Gastroesophageal sphincter (tissue), 4 donors: ENCODE data around the gene FXYD6. TPM values are rescaled to one million over a fixed set of nuclear protein-coding genes. Genes with fewer than 3 reads are reported as not detected.

Experiments
- ATAC-seq: fragments of 150-250 bp; one replicate; pipeline ENCODE4 v1.9.1; 2016; ENCODE audit warnings: mild to moderate bottlenecking, moderate library complexity
- H3K27ac ChIP-seq, 4 donors: fragments of 200-600 bp; sonication (generic) in 3 of 4; 1 replicate in 3 of 4; 2 replicates in 1 of 4; pipeline ENCODE4 v1.5.1; 2016 to 2019
- H3K27me3 ChIP-seq: fragments of 200-600 bp; sonication (generic); one replicate; pipeline ENCODE4 v1.5.1; 2019
- H3K36me3 ChIP-seq, 2 donors: fragments of 200-600 bp; sonication (generic); one replicate each; pipeline ENCODE4 v1.5.1; 2019; ENCODE audit warnings: control low read depth in 1 of 2
- H3K4me1 ChIP-seq, 3 donors: fragments of 200-600 bp; sonication (generic); 1 replicate in 2 of 3; 2 replicates in 1 of 3; pipeline ENCODE4 v1.5.1; 2016 to 2019; ENCODE audit warnings: control low read depth in 2 of 3
- H3K4me3 ChIP-seq, 2 donors: fragments of 200-600 bp; sonication (generic); one replicate each; pipeline ENCODE4 v1.5.1; 2019; ENCODE audit warnings: mild to moderate bottlenecking in 1 of 2, moderate library complexity in 1 of 2
- H3K9me3 ChIP-seq, 3 donors: fragments of 200-600 bp; sonication (generic); one replicate each; pipeline ENCODE4 v1.5.1; 2017 to 2019; ENCODE audit warnings: control low read depth in 2 of 3
- EP300 ChIP-seq: sonication (generic); formaldehyde crosslinking; IDR thresholded peaks from one replicate; pipeline ENCODE4 v1.6.1; 2017; ENCODE audit warnings: antibody characterized with exemption, mild to moderate bottlenecking
- POLR2A ChIP-seq, 2 donors: fragments of 450-650 bp; IDR thresholded peaks; one replicate each; pipeline ENCODE4 v1.6.1; 2017; ENCODE audit warnings: antibody characterized with exemption in 2 of 2, mild to moderate bottlenecking in 2 of 2, moderate library complexity in 1 of 2
- POLR2AphosphoS5 ChIP-seq: sonication (generic); formaldehyde crosslinking; IDR thresholded peaks from one replicate; pipeline ENCODE4 v1.6.1; 2017; ENCODE audit warnings: antibody characterized with exemption
- WGBS, 2 donors: methylation state at CpG; one replicate each; pipeline ENCODE4 v1.1.5; 2018; ENCODE audit warnings: low coverage in 1 of 2; 5-methylcytosine and 5-hydroxymethylcytosine counted together
- total RNA-seq, 4 donors: library from RNA; depleted of rRNA; stranded (reverse); fragments of >200 nt; gene quantifications; one replicate each; pipeline ENCODE4 v1.1.0, GENCODE V29; 2016
- TF ChIP-seq, protein P1 (sequence below), 4 experiments: fragments of 200-600 bp in 2 of 4; fragments of 450-650 bp in 2 of 4; sonication (generic) in 1 of 4; IDR thresholded peaks; one replicate each; pipeline ENCODE4 v1.5.1; 2017 to 2019; ENCODE audit warnings: antibody characterized with exemption in 4 of 4, mild to moderate bottlenecking in 2 of 4, moderate library complexity in 2 of 4

The FXYD6 gene
- total RNA-seq, 4 donors from 2014 or later, result 28.6 to 76.7 (median 74.4) TPM

- no peak overlapping the region for H3K4me3 ChIP-seq
- no peak overlapping the region for H3K27ac ChIP-seq
- no peak for TF ChIP-seq POLR2A (IDR thresholded peaks at IDR 0.05)
- ATAC-seq, result no peak
- no peaks in the 10 kb centered on the region for H3K9me3 ChIP-seq
- H3K36me3 ChIP-seq, result no peaks in the 10 kb centered on the region
- no peaks in the 10 kb centered on the region for H3K27me3 ChIP-seq
- H3K4me1 ChIP-seq, result peaks cover 0 to 10% (median 5%) of the 10 kb centered on the region in 3 donors
- WGBS, 2 donors, result 80 to 100% methylated on average over 2 to 5 of the region's 14 CpGs
Observed at GRCh38 chr11:117903505-117904382, 27.3 kb upstream of the FXYD6 start.

DNA sequence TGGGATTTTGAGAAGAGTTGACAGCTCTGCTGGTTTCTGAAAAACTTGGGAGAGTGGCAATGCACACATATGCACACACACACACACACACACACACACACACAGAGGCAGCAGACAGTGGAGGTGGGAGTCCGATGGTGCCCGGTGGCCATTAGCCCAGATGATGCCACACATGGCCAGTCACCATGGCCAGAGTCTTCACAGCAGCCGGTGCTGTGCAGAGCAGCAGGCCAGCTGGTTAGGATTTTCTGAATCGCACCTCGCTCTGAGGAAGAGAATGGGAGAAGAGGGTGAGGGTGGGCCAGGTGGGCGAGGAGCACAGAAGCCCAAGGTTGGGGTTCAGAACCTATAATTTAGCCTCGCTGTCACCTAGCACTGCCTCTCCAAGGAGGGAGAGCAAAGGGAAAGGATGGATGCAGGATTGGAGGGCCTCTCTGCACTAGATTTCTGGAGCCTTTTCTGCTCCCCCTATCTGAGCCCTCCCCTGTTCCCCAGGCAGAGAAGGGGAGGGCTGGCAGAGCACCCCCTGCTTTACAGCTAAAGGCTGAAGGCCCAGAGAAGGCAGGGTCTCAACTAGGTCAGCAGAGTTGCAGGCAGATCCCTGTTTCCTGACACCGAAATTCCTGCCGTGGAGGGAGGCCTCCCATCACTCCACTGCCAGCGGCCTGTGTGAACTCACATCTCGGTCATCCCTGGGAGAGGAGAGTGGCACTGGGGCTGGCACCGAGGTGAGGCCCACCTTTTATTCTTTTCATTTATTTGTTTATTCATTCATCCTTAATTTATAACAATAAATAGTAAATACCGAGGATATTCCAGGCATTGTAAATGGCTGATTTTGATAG is 25.8 kb upstream of the FXYD6 start:
- H3K9me3 ChIP-seq, result no peaks in the 10 kb centered on the region
- no peaks in the 10 kb centered on the region for H3K27me3 ChIP-seq
- no peak for TF ChIP-seq POLR2A (IDR thresholded peaks at IDR 0.05)
- TF ChIP-seq POLR2AphosphoS5, result no peak
- TF ChIP-seq, protein P1, sequence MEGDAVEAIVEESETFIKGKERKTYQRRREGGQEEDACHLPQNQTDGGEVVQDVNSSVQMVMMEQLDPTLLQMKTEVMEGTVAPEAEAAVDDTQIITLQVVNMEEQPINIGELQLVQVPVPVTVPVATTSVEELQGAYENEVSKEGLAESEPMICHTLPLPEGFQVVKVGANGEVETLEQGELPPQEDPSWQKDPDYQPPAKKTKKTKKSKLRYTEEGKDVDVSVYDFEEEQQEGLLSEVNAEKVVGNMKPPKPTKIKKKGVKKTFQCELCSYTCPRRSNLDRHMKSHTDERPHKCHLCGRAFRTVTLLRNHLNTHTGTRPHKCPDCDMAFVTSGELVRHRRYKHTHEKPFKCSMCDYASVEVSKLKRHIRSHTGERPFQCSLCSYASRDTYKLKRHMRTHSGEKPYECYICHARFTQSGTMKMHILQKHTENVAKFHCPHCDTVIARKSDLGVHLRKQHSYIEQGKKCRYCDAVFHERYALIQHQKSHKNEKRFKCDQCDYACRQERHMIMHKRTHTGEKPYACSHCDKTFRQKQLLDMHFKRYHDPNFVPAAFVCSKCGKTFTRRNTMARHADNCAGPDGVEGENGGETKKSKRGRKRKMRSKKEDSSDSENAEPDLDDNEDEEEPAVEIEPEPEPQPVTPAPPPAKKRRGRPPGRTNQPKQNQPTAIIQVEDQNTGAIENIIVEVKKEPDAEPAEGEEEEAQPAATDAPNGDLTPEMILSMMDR (IDR thresholded peaks at IDR 0.05), result no peak
- TF ChIP-seq EP300, result no peak
- H3K4me3 ChIP-seq, result no peak overlapping the region
- ATAC-seq, result no peak
- 80 to 87% methylated on average over 6 to 8 of the region's 13 CpGs for whole genome bisulfite sequencing, 2 donors
- no peak overlapping the region for H3K27ac ChIP-seq
- no peaks in the 10 kb centered on the region for H3K36me3 ChIP-seq
- peaks cover 0 to 4% (median under 1%) of the 10 kb centered on the region in 3 donors for H3K4me1 ChIP-seq

- no peak overlapping the region for H3K4me3 ChIP-seq
- no peaks in the 10 kb centered on the region for H3K36me3 ChIP-seq
- no peak overlapping the region for H3K27ac ChIP-seq
- H3K9me3 ChIP-seq, result no peaks in the 10 kb centered on the region
- TF ChIP-seq POLR2AphosphoS5 (no peak), POLR2A (IDR thresholded peaks at IDR 0.05) (no peak), EP300 (no peak)
- TF ChIP-seq, protein P1 (IDR thresholded peaks at IDR 0.05), result no peak
- no peaks in the 10 kb centered on the region for H3K27me3 ChIP-seq
- no peak for ATAC-seq
- H3K4me1 ChIP-seq, result no peaks in the 10 kb centered on the region
- WGBS, 2 donors, result 83 to 94% methylated on average over 1 to 8 of the region's 9 CpGs
Observed at GRCh38 chr11:117901601-117902000, 25.1 kb upstream of the FXYD6 start.

GRCh38 chr11:117900720-117901440 is 24.4 kb upstream of the FXYD6 start:
- Histone ChIP-seq H3K27ac (no peak overlapping the region), H3K4me1 (no peaks in the 10 kb centered on the region), H3K36me3 (no peaks in the 10 kb centered on the region), H3K9me3 (no peaks in the 10 kb centered on the region), H3K27me3 (no peaks in the 10 kb centered on the region), H3K4me3 (no peak overlapping the region)
- ATAC-seq, result no peak
- TF ChIP-seq, protein P1 (IDR thresholded peaks at IDR 0.05), result no peak
- no peak for TF ChIP-seq EP300
- TF ChIP-seq POLR2AphosphoS5, result no peak
- no peak for TF ChIP-seq POLR2A (IDR thresholded peaks at IDR 0.05)
- WGBS, 2 donors, result 87 to 92% methylated on average over 4 of the region's 11 CpGs

- Histone ChIP-seq H3K27ac (no peak overlapping the region), H3K36me3 (no peaks in the 10 kb centered on the region), H3K4me1 (no peaks in the 10 kb centered on the region), H3K9me3 (no peaks in the 10 kb centered on the region), H3K27me3 (no peaks in the 10 kb centered on the region), H3K4me3 (no peak overlapping the region)
- TF ChIP-seq POLR2AphosphoS5, result no peak
- peak; percentile 27 for ATAC-seq
- WGBS, 2 donors, result 58 to 65% methylated on average over 2 to 4 of the region's 4 CpGs
Observed at GRCh38 chr11:117900121-117900648, 23.7 kb upstream of the FXYD6 start.
